ENCODE results near the gene PVRIG.
A peak's percentile ranks its signal among the peaks of the same experiment; 100 is the strongest.
"Not testable (repeated sequence)": the region's sequence is repeated elsewhere in the genome, so short reads cannot be mapped to it uniquely, and the experiment has no call there.

The PVRIG gene

GRCh38 chr7:100192969-100193368 lies 26.8 kb upstream of the PVRIG start:
- no peak for DNase-seq (ENCODE audit: extremely low read depth in 1 of 2, low read depth in 1 of 2)

DNA sequence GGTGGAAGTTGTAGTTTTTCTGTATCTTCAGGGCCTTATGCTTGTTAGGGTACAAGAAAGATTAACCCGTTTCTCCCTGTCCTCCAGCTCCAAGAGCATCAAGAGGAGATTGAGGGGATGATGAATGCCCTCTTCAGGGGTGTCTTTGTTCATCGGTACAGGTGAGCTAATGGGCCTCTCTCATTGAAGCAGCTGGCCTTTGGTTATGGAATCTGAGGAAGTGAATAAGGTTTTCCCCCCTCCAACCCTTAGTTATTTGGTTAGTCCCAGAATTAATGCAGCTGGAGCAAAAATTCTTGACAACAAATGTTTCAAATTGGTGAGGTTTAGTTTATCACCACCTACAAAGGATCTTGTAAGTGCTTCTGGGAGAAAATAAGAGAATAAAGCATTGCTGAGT lies 24.5 kb upstream of the PVRIG start:
- DNase-seq (ENCODE audit: extremely low read depth in 1 of 2, low read depth in 1 of 2), result no peak

- not testable (repeated sequence) for DNase-seq (ENCODE audit: extremely low read depth in 1 of 2, low read depth in 1 of 2)
Observed at GRCh38 chr7:100195901-100196322, 23.8 kb upstream of the PVRIG start.

- no peak for DNase-seq (ENCODE audit: extremely low read depth in 1 of 2, low read depth in 1 of 2)
Observed at GRCh38 chr7:100198266-100198665, 21.5 kb upstream of the PVRIG start.

DNA sequence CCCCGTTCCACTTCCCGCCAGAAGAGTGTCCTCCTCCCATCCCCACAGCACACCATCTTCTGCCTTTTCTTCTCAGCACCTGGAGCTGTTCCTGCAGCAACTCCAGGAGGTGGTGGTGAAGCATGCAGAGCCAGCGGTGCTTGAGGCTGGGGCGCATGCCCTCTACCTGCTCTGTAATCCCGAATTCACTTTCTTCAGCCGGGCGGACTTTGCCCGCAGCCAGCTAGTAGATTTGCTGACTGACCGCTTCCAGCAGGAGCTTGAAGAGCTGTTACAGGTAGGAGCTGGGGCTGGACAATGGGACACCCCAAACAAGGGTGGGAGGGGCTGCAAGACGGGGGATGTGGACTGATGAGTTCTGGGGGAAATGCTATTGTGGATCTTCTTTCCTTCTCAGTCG lies 19.1 kb upstream of the PVRIG start:
- DNase-seq (ENCODE audit: extremely low read depth in 1 of 2, low read depth in 1 of 2), result no peak

DNA sequence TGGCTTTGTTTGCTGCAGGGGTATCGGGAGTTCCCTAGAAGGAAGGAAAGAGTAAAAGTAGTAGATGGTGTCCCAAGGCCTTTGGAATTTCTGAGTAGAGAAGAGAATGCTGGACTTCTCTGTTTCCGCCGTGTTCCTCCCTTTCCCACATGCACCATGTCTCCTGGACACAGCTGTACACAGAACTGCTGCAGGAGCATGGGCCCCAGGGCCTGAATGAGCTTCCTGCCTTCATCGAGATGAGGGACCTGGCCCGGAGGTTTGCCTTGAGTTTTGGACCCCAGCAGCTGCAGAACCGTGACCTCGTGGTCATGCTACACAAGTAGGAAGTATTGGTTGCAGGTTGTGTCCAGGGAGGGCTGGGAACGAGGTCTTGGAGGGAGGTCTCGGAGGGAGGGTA lies 15.3 kb upstream of the PVRIG start:
- no peak for DNase-seq (ENCODE audit: extremely low read depth in 1 of 2, low read depth in 1 of 2)

DNA sequence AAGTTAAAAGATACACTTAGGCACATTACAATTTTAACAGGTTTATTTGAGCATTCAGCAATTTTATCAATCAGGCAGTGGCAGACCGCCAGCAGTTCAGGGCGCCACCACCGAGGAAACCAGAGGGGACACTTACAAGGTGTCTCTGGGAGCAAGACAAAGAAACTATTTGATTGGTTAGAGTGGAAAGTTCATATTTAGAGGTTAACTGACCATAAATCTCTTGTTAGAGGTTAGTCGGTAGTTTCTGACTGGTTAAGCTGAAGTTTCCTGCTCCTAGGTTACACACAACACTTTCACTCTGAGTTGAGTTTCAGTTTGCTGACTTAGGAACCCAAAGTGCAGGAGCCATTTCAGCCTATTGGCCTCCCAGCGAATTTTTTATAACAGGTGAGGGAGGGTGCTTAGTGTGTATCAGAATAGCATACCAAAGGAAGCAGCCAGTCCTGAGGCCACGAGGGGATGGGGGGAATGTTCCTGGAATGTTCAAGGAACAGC lies 10.8 kb upstream of the PVRIG start:
- no peak for DNase-seq (ENCODE audit: extremely low read depth in 1 of 2, low read depth in 1 of 2)

GRCh38 chr7:100209493-100209892 lies 10.3 kb upstream of the PVRIG start:
- no peak for DNase-seq (ENCODE audit: extremely low read depth in 1 of 2, low read depth in 1 of 2)

DNA sequence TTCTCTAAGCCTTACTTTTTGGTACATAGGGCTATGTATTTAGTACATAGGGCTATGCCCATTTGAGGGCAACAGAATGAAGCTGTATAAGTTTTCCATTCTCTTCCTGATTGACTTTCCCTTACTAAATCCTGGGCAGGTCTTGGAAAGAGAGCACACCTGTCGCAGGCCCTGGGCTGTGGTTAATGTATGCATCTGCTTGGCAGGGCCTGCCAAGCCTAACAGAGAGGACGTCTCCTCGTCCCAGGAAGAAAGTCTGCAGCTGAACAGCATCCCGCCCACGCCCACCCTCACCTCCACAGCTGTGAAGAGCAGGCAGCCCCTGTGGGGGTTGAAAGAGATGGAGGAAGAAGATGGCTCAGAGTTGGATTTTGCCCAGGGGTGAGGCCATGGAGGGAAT lies 8.9 kb upstream of the PVRIG start:
- no peak for DNase-seq (ENCODE audit: extremely low read depth in 1 of 2, low read depth in 1 of 2)

- peak in 1 of 2 donors; percentile 69 for DNase-seq (ENCODE audit: extremely low read depth in 1 of 2, low read depth in 1 of 2)
Observed at GRCh38 chr7:100211342-100211780, 8.4 kb upstream of the PVRIG start.

DNA sequence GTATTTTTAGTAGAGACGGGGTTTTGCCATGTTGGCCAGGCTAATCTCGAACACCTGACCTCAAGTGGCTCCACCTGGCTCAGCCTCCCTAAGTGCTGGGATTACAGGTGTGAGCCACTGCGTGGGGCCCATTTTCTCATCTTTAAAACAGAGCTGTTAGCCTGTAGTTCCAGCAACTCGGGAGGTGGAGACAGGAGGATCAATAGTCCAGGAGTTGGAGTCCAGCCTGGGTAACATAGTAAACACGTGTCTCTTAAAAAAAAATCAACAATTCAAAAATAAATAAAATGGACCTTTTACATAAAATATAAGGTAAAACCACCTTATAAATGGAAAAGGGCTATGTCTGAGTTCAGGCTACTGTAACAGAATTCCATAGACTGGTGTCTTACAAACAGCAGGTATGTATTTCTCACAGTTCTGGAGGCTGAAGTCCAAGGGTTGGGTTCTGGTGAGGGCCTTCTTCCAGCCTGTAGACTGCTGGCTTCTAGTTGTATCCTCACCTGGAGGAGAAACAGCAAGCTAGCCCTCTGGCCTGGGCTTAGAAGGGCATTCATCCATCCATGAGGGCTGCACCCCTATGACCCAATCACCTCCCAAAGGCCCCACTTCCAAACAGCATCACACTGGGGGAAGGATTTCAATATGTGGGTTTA lies 7.0 kb upstream of the PVRIG start:
- DNase-seq (ENCODE audit: extremely low read depth in 1 of 2, low read depth in 1 of 2), result no peak

- no peak for DNase-seq (ENCODE audit: extremely low read depth in 1 of 2, low read depth in 1 of 2)
Observed at GRCh38 chr7:100213672-100214071, 6.1 kb upstream of the PVRIG start.

- not testable (repeated sequence) for DNase-seq (ENCODE audit: extremely low read depth in 1 of 2, low read depth in 1 of 2)
Observed at GRCh38 chr7:100214356-100214755, 5.4 kb upstream of the PVRIG start.

- DNase-seq (ENCODE audit: extremely low read depth in 1 of 2, low read depth in 1 of 2), result no peak
Observed at GRCh38 chr7:100215895-100216294, 3.9 kb upstream of the PVRIG start.

DNA sequence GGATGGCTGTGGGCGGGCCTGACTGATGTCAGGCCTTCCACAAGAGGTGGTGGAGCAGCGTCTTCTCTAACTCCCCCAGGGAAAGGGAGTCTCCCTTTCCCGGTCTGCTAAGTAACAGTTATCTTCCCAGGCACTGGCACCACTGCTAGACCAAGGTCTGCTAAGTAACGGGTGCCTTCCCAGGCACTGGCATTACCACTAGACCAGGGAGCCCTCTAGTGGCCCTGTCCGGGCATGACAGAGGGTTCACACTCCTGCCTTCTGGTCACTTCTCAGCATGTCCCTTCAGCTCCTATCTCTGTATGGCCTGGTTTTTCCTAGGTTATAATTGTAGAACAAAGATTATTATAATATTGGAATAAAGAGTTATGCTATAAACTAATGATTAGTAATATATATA lies 1.8 kb upstream of the PVRIG start:
- peak; percentile 53 to 73 for DNase-seq (ENCODE audit: extremely low read depth in 1 of 2, low read depth in 1 of 2)

- DNase-seq (ENCODE audit: extremely low read depth in 1 of 2, low read depth in 1 of 2), result no peak
Observed at GRCh38 chr7:100219271-100219737, 445 bp upstream of the PVRIG start.

DNA sequence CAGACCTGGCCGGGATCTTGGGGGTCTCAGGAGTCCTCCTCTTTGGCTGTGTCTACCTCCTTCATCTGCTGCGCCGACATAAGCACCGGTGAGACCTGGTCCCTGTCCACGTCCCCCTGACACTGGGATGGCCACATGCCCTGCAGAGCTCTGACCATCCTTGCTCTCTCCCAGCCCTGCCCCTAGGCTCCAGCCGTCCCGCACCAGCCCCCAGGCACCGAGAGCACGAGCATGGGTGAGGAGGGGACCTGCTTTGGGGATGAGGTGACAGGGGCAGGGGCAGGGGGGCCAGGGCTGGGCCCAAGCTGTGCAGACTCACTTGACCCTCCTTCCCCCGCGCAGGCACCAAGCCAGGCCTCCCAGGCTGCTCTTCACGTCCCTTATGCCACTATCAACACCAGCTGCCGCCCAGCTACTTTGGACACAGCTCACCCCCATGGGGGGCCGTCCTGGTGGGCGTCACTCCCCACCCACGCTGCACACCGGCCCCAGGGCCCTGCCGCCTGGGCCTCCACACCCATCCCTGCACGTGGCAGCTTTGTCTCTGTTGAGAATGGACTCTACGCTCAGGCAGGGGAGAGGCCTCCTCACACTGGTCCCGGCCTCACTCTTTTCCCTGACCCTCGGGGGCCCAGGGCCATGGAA lies 959 bp downstream of the PVRIG start:
- DNase-seq (ENCODE audit: extremely low read depth in 1 of 2, low read depth in 1 of 2), result no peak

GRCh38 chr7:100221231-100221718 lies 1.5 kb downstream of the PVRIG start:
- DNase-seq (ENCODE audit: extremely low read depth in 1 of 2, low read depth in 1 of 2), result peak in 1 of 2 donors; percentile 81

DNA sequence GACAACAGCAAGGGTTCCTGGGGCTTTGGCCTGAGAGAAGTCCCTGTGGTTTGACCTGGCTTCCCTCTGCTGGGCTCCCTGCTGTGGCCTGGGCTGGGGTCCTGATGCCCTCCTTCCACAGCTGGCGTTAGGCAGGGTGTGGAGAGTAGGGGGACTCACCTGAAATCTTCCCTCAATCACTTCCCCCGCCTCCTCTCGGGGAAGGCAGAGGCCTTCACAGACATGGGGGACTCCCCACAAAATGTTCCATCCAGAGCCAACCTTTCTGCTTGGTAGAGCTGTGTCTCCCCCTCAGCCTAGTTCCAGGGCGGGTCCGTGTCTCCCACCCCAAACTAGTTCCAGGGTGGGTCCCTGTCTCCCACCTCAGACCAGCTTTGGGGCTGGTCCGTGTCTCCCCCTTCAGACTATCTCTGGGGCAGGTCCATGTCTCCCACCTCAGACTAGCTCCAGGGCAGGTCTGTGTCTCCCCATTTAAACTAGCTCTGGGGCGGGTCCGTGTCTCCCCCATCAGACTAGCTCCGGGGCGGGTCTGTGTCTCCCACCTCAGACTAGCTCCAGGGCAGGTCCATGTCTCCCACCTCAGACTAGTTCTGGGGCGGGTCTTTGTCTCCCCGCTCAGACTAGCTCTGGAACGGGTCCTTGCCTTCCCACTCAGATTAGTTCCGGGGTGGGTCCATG lies 2.2 kb downstream of the PVRIG start:
- DNase-seq (ENCODE audit: extremely low read depth in 1 of 2, low read depth in 1 of 2), result no peak

GRCh38 chr7:100222445-100223132 lies 2.8 kb downstream of the PVRIG start:
- DNase-seq (ENCODE audit: extremely low read depth in 1 of 2, low read depth in 1 of 2), result no peak

DNA sequence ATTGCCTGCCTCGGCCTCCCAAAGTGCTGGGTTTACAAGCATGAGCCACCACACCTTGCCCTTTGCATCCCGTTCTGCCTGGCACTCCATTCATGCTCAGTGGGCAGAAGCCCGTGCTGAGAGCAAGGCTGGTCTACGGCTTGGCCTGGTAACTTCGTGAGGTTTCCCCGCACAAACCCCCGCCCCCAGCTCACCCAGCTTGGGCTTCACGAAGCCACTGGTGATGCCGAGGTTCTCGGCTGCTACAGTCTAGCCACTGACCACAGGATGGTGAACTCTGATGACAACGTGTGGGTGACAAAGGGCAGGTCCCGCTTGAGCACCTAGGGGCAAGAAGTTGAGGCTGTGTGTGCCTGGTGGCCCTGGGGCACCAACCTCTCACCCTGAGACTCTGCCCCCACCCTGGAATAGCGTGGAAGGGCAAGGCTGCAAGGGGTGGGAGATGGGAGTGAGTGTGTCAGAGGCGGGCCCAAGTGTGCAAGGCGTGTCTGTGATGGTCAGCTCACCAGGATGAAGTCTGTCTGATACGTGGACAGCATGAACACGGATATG lies 3.7 kb downstream of the PVRIG start:
- not testable (repeated sequence) for DNase-seq (ENCODE audit: extremely low read depth in 1 of 2, low read depth in 1 of 2)

Measured in stimulated activated CD8-positive, alpha-beta memory T cell treated with anti-CD3 and anti-CD28 coated beads, Interleukin-7, amount 100 ng/mL, for 48 hours (primary cell).